ENCODE results near the gene CD300E. TPM values are rescaled to one million over a fixed set of nuclear protein-coding genes. Genes with fewer than 3 reads are reported as not detected.

Gene CD300E
- total and polyA plus RNA-seq, 2 of the 4 experiments (the other 2 are of a cell fraction) = not detected

DNA sequence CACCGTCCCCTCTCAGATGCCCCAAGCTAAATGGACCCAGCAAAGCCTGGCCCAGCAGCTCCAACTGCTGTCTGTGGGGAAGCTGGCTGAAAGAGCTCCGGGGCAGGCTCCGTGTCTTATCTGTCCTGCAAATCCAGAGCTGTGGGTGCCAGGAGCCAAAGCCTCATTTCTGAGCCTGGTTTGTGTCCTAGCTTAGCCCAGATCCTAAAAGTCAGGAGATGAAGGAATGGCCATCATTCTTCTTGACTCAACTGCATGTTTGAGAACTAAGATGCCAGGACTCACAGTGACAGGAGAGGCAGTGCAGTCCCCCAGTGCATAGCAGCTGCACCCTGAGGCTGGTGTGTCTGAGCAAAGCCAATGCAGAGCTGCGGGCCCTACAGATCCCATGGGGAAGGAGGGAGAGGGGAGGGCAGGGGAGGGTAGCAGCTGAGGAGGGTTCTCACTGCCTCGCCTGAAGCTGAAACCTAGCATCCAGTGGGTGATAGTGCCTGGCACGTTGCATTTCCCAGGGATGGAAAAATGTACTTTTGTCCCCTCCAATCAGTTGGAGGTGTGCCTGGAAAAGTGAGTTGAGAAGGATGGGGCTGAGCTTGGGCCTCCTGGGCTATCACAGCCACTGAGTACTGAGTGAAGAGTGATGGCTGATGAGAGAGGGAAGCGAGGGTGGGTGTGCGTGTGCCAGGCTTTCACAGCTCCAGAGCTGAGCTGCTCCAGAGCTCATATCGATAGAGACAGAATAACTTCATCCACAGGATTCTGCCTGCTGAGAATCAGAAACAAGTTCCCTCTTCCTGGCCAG is 24.5 kb upstream of the CD300E start:
- H3K4me1 ChIP-seq (ENCODE audit: control insufficient read depth, insufficient read depth, low read length) = no peaks in the 10 kb centered on the region
- H2BK120ac ChIP-seq (ENCODE audit: low read depth, low read length) = no peak overlapping the region
- no peaks in the 10 kb centered on the region for H3K36me3 ChIP-seq (ENCODE audit: control insufficient read depth, insufficient read depth, low read length)
- BruUV-seq (replicated peaks) = no TSS peak
- no peak overlapping the region for H4K91ac ChIP-seq (ENCODE audit: insufficient read depth, low read depth, low read length)
- POLR2A ChIA-PET (ENCODE audit: unreplicated experiment) = no interaction called here
- H3K23ac ChIP-seq (ENCODE audit: low read depth, low read length) = no peak overlapping the region
- H2BK20ac ChIP-seq (ENCODE audit: low read depth, low read length) = no peak overlapping the region
- no peaks in the 10 kb centered on the region for H4K20me1 ChIP-seq (ENCODE audit: insufficient read depth, low read length)
- H4K5ac ChIP-seq (ENCODE audit: low read depth, low read length) = no peak overlapping the region
- no peak overlapping the region for H3K56ac ChIP-seq (ENCODE audit: extremely low read depth, insufficient read depth, low read length)
- H2BK15ac ChIP-seq (ENCODE audit: low read depth, low read length) = no peak overlapping the region
- WGBS, 2 experiments (ENCODE audit: extremely low coverage in 2 of 2, insufficient read length in 1 of 2) = 61% methylated on average over 3 of the region's 9 CpGs; no CpG with 5 or more reads in 1 of the 2 experiments
- no peak overlapping the region for H3K18ac ChIP-seq (ENCODE audit: low read depth, low read length)
- in situ Hi-C loops (cut with MboI; ENCODE audit: low sequenced_read_pairs) (no loop called here), intact Hi-C loops (cut with micrococcal nuclease) (no loop called here), dilution Hi-C loops (cut with HindIII; ENCODE audit: low sequenced_read_pairs, unreplicated experiment) (no loop called here)
- H2AK9ac ChIP-seq (replicated peaks; ENCODE audit: low read depth, low read length, poor library complexity) = no peak overlapping the region
- no peak overlapping the region for H2AK5ac ChIP-seq (ENCODE audit: low read depth, low read length)
- H3K4ac ChIP-seq (ENCODE audit: low read depth, low read length) = no peak overlapping the region
- TF ChIP-seq NFE2L2 (IDR thresholded peaks at IDR 0.05; ENCODE audit: low read depth, low read length) (no peak), RFX5 (IDR thresholded peaks at IDR 0.05; ENCODE audit: low read depth, low read length) (no peak), CEBPB (IDR thresholded peaks at IDR 0.05; ENCODE audit: low read depth, low read length) (no peak), RAD21 (IDR thresholded peaks at IDR 0.05; ENCODE audit: low read length) (no peak), MXI1 (IDR thresholded peaks at IDR 0.05; ENCODE audit: borderline replicate concordance, low read depth, low read length) (no peak)
- TF ChIP-seq, protein P1, sequence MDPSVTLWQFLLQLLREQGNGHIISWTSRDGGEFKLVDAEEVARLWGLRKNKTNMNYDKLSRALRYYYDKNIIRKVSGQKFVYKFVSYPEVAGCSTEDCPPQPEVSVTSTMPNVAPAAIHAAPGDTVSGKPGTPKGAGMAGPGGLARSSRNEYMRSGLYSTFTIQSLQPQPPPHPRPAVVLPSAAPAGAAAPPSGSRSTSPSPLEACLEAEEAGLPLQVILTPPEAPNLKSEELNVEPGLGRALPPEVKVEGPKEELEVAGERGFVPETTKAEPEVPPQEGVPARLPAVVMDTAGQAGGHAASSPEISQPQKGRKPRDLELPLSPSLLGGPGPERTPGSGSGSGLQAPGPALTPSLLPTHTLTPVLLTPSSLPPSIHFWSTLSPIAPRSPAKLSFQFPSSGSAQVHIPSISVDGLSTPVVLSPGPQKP (IDR thresholded peaks at IDR 0.05; ENCODE audit: borderline replicate concordance, low read depth, low read length) = no peak
- TF ChIP-seq, protein P2, sequence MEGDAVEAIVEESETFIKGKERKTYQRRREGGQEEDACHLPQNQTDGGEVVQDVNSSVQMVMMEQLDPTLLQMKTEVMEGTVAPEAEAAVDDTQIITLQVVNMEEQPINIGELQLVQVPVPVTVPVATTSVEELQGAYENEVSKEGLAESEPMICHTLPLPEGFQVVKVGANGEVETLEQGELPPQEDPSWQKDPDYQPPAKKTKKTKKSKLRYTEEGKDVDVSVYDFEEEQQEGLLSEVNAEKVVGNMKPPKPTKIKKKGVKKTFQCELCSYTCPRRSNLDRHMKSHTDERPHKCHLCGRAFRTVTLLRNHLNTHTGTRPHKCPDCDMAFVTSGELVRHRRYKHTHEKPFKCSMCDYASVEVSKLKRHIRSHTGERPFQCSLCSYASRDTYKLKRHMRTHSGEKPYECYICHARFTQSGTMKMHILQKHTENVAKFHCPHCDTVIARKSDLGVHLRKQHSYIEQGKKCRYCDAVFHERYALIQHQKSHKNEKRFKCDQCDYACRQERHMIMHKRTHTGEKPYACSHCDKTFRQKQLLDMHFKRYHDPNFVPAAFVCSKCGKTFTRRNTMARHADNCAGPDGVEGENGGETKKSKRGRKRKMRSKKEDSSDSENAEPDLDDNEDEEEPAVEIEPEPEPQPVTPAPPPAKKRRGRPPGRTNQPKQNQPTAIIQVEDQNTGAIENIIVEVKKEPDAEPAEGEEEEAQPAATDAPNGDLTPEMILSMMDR (conservative IDR thresholded peaks at IDR 0.05; ENCODE audit: low read depth, low read length) = no peak
- ATAC-seq (ENCODE audit: low read depth) (no peak), DNase-seq (no peak)
- H3K9me3 ChIP-seq (ENCODE audit: control insufficient read depth, insufficient read depth, low read length) = no peaks in the 10 kb centered on the region
- H3K9me1 ChIP-seq (ENCODE audit: insufficient read depth, low read length) = no peaks in the 10 kb centered on the region
- H3K27me3 ChIP-seq (ENCODE audit: control insufficient read depth, insufficient read depth, low read length) = no peaks in the 10 kb centered on the region; the same call in 1 of the 2 replicates
- no peak overlapping the region for H2AFZ ChIP-seq (replicated peaks; ENCODE audit: low read length, poor library complexity)
- no peak overlapping the region for H3K4me2 ChIP-seq (ENCODE audit: low read depth, low read length)
- H3K9ac ChIP-seq (ENCODE audit: low read depth, low read length) = no peak overlapping the region
- H3K79me1 ChIP-seq (ENCODE audit: low read depth in 1 of 2, low read length in 2 of 2) = no peaks in the 10 kb centered on the region
- H3K4me3 ChIP-seq (ENCODE audit: insufficient read depth, low read depth, low read length) = no peak overlapping the region
- CTCF ChIA-PET = no interaction called here
- no peak overlapping the region for H3K27ac ChIP-seq (ENCODE audit: insufficient read depth, low read length)
- H3K14ac ChIP-seq (replicated peaks; ENCODE audit: low read depth, low read length) = no peak overlapping the region
- H2BK5ac ChIP-seq (ENCODE audit: low read depth, low read length, poor library complexity, severe bottlenecking) = no peak overlapping the region
- no peak overlapping the region for H4K8ac ChIP-seq (ENCODE audit: low read depth in 2 of 2, low read length in 2 of 2)
